GM18951 (cell line): Measurements from ENCODE around the gene GCN1.
A peak's percentile ranks its signal among the peaks of the same experiment; 100 is the strongest.

Experiments used
- POLR2A ChIP-seq: IDR thresholded peaks from 4 replicates; pipeline ENCODE4 v1.6.1; 2011; ENCODE audit warnings: mild to moderate bottlenecking; ENCODE audit not compliant: insufficient read length, insufficient read depth; ENCODE audit errors: extremely low read depth
- in situ Hi-C: fragments of 300-500 bp; cut with MboI; formaldehyde crosslinking; loops from one replicate; pipeline ENCODE4 v1.12.0; 2022; ENCODE audit warnings: low sequenced_read_pairs, mixed read lengths, inconsistent platforms; ENCODE audit not compliant: unreplicated experiment

GCN1 gene

DNA sequence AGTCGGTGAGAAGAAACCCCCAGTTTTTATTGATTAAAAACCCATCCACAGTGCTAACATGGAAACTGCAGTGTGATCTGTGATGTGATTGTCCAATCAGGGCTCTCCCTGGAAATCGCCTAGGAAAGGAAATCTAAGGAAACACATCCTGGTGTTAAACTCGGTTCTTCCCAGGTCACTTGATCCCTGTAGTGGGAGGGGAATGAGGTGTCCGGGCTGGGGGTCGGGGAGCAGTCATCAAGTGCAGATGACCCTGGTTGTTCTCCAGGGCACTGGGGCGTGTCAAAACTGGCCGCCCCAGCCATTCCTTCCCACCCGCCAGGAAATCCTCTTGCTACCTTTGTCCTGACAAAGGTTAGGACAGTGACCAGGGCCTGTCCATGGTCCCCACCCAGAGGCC is 98.8 kb downstream of the GCN1 start:
- in situ Hi-C loops, result no loop called here
- TF ChIP-seq POLR2A, result peak; percentile 14

DNA sequence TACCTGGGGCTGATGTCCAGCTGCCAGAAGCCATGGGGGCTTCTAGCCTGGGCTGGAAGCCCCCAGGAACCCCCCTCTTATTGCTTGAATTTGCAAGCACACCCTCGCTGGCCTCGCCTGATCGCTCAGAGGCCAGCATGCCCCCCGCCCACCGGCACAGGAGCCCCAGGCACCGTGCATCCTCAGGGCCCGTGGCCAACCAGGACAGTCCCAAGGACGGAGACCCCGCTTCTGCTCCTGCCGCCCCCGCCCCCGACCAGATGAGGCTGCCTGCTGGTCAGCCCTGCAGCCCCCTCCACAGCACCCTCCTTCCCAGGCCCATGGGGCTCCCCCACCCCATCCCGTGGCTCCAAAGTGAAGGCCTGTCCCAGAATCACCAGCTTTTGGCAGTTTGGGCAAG is 99.2 kb downstream of the GCN1 start:
- in situ Hi-C loops, result no loop called here
- no peak for TF ChIP-seq POLR2A

DNA sequence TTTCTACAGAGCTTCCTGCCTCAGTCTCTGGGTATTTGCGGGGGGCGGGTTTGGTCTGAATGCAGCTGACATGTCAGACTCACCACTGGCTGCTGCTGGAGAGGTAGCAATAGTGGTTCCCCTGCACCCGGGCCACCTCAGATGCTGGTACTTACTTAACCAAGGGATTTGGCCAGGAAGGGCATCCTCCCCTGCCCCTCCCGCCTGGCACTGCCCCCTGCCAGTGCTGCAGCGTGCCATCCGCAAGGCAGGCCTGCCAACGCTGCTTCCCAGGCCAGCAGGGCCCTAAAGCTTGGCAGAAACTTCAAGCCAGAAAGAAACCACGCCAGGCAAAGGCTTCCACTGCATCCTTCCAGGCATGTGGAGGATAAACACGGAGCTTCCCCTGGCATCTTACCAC is 100.0 kb downstream of the GCN1 start:
- in situ Hi-C loops, result no loop called here
- TF ChIP-seq POLR2A, result no peak

DNA sequence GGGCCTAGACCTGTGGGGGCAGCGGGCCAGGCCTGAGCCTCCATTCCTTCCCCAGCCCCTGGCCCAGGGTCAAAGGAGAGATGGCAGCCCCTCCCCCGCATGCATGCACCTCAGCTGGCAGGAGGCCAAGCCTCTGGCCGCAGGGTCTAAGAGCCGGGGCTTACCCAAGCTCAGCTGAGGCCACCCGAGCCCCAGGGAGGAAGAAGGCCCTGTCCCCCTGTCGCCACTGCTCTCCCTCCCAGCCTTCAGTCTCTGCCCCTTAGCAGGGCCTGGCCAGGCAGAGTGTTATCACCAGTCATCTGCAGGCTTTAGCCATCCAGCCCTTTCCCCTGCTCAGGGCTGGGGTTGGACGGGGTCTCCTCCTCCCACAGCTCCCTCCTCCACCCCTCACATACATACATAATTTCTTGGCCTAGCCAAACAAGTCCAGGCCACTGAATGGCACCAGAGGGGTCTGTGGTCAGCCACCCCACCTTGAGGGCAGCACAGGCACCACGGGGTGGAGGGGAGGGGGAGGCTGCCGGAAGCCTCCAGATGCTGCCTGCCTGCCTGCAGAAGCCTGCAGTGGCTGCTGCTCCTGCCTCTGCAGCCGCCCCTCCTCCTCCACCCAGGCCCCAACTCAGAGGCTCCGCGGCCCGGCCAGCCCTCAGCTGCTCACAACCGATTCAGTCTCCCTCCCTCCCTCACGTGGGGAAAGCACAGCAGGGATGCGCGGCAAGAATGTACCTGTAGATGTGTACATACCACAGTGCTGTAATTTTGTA is 100.7 kb downstream of the GCN1 start:
- no peak for TF ChIP-seq POLR2A
- in situ Hi-C loops, result no loop called here

DNA sequence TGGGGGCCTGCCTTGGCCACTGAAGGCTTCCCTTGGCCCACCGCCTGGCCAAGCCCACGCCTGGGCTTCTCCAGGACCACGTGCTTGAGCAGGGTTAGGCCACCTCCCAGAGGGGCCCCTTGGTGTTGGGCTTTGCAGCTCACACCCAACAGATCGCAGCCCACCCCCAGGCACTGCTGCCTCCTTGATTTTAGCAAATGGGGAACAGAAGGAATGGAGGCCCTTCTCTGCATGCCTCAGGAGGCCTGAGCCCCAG is 101.3 kb downstream of the GCN1 start:
- in situ Hi-C loops, result no loop called here
- no peak for TF ChIP-seq POLR2A

DNA sequence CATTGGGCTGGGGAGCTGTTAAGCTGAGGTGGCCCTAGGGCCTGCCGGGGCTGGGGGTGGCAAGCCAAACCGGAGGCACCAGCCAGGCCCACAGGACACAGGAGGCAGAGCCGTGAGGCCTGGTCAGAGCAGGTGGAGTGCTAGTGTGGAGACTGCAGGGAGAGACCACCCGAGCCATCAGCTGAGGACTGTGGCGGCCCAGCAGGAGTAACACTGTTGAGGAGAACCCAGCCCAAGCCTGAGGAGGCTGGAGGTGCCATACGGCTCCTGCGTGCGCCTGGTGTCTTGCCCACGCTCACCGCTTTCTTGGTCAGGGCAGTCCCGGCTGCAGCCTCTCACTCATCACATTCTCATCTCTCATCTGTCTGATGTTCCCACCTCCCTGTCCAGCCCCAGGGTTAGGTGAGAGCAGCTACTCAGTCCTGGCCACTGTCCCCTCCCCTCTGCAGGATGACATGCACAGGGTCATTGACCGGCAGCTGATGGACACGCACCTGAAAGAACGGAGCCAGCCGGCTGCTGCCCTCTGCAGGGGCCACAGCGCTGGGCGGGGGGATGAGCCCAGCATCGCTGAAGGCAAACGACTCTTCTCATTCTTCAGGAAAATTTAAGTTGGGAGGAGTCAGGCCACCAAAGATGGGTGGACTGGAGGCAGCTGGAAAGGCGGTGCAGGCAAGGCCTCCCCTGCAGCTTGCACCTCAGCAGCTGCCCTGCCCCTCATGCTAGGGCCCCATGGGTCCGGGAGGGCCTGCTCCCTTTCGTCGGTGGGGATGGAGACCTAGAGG is 101.8 kb downstream of the GCN1 start:
- in situ Hi-C loops, result no loop called here
- TF ChIP-seq POLR2A, result no peak

DNA sequence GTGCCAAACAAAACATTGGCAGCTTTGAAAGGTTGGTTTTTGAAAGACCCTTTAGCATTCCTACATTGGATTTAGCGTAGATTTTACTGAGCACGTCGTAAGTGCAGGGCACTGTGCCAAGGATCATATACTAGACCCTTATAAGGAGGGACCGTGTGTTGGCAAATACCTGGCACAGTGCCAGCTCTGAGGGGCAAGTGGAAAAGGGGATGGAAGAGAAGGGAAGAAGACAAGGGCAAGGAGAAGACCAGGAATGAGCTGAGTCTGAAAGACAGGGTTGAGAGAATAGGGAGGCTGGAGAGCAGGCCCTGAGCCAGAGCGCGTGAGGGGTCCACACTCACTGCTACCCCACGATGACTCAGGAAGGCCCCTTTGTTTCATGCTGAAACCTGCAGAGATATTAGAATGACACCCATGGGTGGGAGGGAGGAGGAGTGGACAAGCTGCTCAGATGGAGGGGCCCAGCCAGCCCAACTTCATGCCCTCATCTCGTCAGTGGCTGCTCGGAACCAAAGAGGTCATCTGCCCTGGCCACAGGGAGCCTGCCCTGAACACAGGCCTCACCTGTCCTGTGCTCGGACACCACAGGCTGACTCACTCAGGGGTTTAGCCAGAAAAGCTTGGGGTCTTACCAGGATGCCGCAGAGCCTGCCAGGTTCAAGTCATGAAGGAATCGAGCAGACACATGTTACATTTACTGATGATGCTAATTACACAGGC is 103.0 kb downstream of the GCN1 start:
- in situ Hi-C loops, result no loop called here
- TF ChIP-seq POLR2A, result no peak

DNA sequence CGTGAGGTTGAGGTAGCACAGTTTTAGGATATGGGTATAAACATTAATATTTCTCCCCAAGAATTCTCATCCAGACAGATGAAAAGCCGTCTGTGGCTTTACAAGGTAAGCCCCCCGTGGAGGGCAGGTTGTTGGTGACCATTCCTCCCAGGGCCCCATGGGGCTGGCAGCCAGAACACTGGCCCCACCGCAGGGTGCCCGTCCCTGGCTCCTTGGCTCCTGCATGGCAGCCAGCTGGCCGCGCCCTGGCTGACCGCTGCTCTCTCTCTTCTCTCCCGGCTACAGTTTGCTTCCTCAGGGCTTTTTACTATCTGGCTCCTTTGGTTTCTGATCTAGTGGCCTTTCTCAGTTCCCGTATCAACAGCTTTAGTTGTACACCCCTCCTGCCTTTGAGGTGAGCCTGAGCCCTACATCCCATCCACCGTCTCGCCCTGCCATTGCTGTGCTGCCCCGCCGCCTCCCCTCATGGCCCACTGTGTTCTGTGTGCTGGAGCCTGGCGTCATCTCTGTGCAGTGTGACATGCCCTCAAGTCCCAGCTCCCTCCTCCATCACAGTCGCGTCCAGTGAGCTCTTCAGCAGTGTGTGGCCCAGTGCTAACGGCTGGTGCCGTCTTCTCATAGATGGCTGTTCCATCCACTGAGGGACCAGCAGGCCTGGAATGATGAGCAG is 103.8 kb downstream of the GCN1 start:
- TF ChIP-seq POLR2A, result no peak
- in situ Hi-C loops, result no loop called here

DNA sequence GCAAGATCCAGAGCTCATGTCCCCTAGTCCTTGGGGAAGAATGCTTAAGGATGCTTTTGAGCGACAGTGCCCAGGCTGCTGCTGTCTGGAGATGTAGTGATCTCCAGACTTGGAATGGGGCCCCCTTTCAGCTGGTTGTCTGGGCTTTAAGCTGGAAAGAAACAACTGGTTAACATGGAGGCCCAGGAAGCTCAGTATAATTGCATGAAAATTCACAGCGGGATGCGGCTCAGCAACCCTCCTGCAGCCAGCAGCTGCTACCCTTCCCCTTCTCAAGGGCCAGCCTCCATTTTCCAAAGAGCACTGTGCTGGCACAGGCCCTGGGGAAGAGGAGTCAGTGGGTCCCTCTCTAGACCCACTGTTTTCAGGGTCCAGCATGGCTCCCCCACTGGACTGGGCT is 104.3 kb downstream of the GCN1 start:
- in situ Hi-C loops, result no loop called here
- TF ChIP-seq POLR2A, result no peak

DNA sequence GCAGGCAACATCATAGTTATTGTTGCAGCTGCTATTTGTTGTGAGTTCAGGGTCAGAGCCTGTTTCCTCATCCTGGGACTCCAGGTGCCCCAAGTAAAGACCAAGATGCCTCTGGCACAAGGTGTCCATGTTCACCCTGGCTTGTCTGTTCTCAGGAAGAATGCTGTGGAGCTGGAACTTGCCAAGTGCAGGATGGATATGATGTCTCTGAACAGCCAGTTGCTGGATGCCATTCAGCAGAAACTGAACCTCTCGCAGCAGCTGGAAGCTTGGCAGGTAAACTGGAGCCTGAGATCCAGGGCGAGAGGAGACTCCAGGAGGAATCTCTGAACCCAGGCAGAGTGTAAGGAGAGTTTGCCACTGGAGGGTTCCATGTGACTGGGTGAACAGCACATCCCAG is 104.7 kb downstream of the GCN1 start:
- in situ Hi-C loops, result no loop called here

DNA sequence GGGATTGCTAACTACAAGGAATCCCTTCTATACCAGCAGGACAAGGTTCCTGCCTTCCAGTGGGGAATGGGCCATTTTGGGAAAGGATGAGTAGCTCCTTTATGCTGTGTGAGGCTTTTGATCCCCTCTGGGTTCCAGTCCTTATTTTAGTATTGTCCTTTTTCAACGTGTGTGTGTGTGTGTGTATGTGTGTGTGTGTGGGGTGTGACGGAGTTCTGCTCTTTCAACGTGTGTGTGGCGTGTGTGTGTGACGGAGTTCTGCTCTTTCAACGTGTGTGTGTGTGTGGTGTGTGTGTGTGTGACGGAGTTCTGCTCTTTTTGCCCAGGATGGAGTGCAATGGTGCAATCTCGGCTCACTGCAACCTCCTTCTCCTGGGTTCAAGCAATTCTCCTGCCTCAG is 105.4 kb downstream of the GCN1 start:
- no peak for TF ChIP-seq POLR2A
- in situ Hi-C loops, result no loop called here

More for the DNA sequence above, 104.7 kb downstream of the GCN1 start:
- no peak for TF ChIP-seq POLR2A

DNA sequence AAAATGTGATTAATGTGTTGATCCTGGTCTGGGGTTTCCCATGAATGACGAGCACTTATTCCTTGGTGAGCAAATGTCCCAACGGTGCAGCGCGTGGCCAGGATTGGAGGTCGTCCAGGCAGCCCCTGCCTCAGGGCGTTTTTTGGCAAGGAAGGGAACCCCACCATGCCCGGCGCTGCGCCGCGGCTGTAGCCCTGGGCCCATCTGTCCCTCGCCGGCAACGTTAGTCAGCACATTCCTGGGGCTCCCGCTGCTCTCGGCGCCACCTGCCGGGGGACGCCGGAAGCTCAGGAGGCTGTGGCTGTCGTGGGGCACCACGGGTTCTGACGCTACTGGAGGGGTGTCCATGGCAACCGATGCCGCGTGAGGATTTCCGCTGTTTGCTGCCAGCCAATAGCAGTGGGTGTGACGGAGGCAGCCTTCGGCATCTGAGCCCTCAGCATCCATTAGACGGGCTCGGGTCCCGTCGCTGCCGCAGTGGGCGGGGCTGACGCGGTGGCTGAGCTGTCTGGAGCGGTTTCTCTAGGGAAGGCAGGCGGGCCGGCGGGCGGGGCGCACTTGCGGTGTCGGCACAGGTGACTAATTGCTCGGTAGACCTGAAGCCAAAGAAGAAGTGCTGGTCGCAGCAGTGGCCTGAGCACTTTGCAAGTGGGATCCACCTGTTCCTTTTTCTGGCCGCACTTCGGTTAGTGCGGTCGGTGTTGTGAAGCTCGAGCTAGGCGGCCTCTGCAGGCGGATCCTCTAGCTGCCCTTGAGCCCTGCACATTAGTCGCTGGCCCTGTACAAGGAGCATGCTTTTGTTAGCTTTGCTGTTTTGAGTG is 107.5 kb downstream of the GCN1 start:
- in situ Hi-C loops, result no loop called here
- peak; percentile 55 for TF ChIP-seq POLR2A

DNA sequence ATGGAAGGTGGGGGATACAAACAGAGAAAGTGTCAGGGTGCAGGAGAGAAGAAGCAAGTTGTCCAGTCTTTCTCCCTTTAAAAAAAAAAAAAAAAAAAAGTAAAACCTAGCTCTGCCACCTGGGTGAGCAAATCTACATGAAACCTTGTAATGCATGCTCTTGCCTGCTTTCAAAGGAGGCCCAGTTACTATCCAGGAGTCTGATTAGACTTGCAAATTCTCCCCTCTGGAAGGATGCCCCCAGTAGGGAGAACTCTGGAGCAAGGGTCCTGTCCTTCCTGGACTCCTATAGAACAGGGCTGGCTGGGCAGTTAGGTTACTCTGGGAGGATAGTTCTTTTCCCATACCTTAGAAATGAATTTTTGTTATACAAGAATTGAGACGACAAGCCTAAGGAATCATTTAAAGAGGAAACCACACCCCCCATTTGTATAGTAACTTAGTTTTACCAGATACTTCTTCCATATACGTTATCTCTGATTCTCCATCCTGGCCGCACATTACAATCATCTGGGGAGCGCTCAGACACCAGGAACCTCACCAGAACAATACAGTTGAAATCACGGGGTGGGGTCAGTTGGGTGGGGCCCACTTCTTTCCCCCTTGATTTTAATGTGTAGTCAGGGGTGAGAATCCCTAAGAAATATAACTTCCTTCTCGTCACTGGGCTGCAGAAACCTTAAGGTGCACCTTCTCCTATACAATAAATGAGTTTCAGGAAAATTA is 108.4 kb downstream of the GCN1 start:
- TF ChIP-seq POLR2A, result no peak
- in situ Hi-C loops, result no loop called here
